HG02571 (cell line): ENCODE results near the gene BSN.
"Not testable (repeated sequence)": the region's sequence is repeated elsewhere in the genome, so short reads cannot be mapped to it uniquely, and the experiment has no call there.

Experiments
- ATAC-seq: cut with Tn5 transposase; IDR thresholded peaks from one replicate; pipeline ENCODE4 v1.9.1; 2021; ENCODE audit warnings: mild to moderate bottlenecking, moderate library complexity; ENCODE audit not compliant: unreplicated experiment

The BSN gene

DNA sequence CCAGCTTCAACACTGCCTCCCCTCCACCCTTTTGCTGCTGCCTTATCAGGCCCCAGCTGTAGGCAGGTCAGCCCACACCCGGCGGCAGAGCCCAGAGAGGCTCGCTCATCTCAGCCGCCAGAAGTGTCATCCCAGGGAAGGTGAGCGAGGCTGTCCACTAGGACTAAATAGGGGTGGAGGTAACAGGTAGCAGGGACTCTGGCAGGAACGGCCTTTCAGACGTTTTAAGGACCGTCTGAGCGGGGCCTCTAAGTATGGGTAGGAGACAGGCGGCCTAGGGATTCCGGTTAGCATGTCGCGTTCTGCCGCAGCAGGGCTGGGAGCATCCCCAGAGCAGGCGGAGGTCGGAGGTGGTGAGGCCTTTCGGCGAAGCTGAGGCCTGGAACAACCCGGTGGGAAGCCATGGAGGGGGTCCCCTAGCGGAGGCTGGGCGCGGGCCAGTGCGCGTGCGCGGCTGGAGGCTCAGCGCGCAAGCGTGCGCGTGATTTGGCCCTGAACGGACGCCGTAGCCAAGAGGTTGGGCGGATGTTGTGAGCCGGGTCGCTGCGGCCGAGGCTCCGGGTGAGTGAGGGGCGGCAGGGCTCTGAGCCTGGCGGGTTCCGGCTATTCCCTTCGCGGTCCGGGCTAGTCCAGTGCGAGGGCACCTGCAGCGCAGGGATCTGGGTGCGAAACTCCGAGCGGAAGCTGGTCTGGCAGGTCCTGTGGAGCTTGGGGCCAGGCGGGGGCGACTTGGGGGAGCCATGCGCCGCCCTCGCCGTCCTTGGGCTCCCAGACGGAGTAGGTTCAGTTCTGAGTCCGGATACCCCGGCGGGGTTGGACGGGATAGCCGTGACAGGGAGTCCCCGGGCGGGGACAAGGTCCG is 135.0 kb downstream of the BSN start, which contains the start of the genes MST1 and RNF123:
MST1 (minus strand) TSS at position 429 of the 862 bp plus-strand sequence. CDS start 783 bp downstream, outside the sequence.
RNF123 (plus strand) TSS at position 512 of the 862 bp plus-strand sequence. CDS start 1,609 bp downstream, outside the sequence.
- ATAC-seq: peak; percentile 62

DNA sequence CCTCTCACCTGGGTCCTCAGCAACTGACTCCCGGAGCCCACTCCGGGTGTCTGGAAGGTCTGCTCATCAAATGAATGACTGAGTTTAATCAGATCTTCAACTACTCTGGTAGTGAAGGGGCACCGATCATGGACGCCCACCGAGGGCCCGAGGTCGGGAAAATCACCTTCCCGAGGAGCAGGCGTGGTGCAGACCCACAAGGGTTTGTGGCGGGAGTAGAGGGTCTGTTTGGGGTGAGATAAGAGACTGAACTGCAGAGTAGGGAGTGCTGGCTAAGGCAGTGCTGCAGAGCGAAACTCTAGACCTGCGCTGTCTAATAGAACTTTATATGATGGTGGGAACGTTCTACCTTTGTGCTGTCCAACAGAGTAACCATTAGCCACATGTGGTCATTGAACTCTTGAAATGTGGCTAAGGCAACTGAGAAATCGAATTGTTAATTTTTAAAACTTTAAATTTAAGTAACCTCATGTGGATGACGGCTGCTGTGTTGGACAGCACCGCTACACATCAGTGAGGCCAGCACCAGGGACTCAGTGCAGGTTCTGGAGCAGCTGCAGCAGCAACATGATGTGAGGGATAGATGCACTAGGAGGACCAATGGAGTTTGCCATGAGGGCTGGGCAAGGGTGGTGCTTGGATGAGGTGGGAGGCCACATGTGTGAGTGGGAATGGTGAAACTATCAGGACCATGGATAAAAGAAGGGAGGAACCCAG is 135.8 kb downstream of the BSN start:
- ATAC-seq: not testable (repeated sequence)

DNA sequence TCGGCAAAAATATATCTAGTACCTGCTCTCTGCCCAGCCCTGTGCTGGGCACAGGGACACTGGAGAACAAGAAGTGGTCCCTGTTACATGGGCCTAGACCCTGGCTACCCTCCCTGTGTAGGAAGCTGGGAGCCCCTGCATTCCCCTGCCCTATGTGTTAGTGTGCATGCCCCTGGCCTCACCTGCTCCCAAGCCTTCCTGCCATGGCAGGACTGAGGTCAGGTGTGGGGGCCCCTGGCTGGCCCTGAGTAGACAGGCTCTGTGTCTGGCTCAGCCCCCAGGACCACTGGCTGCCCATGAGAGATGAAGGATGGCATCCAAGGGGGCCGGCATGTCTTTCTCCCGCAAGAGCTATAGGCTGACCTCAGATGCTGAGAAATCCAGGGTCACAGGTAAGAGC is 136.6 kb downstream of the BSN start:
- not testable (repeated sequence) for ATAC-seq

DNA sequence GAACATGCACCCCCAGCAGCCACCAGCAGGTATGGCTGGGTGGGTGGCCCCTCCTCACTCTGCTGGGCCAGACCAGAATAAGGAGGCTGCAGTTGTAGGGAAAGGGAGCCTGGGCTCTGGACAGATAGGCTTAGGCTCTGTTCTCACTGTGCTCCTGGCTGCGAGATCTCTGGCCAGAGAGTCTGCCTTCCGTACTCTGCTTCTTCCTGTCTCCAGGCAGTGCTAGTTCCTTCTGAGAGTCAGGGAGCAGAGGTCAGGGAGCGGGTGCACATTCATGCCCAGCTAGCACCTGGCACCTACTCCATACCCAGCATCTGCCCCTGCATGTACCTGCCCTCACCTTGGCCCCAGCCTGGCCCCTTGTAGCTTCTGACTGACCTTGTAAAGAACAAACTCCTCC is 137.2 kb downstream of the BSN start:
- ATAC-seq: not testable (repeated sequence)

DNA sequence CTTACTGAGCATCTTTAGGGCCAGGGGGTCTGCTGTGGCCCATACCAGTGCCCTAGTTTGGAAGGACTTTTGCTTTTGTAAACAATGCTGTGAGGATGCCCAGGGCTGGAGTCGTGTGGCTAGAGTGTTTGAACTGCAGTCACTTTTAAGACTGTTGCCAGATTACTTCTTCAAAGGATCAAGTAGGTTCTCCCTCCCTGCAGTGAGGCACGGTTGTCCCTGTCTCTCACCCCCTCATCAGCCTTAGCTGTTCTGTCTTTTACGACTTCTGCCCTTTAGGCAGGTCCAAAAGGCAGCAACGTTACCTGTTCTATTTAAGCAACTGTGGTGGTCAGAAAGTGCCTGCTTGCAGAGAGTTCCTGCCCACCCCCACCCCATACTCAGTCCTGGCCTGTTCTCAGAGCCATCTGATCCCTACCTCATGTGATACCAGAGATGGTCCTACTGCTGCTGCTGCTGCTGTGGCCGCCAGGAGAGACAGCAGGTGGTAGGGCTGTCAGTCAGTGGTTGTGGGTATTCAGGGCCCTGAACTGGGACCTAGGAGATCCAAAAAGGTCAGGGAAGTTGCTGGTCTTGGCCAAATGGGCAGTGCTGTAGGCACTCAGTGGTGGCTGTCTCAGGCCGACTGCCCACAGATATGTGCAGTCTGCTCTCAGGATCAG is 140.3 kb downstream of the BSN start:
- not testable (repeated sequence) for ATAC-seq

DNA sequence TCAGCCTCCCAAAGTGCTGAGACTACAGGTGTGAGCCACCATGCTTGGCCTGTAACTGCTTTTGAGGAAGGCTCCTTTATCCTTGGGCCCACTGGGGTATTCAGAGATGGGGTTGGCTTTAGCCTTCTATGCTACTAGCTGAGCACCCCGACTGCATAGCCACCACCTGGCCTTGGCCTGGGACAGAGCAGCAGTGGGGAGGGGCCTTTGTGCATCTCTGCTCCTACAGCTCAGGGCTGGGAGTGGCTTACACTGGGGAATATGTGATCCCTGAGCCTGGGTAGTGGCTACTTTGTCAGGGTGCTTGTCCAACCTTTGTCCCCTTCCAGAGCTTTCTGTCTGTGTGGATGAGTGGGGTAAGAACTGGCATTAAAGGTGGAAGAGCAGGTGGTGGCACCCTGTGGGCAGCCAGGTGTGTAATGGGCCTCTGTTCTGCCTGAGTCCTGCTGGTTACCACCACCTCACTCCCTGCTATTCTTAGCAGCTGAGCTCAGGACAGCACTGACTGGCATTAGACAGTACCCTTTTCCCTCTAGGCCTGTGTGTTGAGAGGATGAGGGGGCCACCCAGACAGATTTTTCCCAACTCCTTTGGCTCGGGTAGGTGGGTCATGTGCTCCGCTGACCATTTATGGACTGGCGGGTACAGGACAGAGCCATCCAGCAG is 141.2 kb downstream of the BSN start:
- not testable (repeated sequence) for ATAC-seq

DNA sequence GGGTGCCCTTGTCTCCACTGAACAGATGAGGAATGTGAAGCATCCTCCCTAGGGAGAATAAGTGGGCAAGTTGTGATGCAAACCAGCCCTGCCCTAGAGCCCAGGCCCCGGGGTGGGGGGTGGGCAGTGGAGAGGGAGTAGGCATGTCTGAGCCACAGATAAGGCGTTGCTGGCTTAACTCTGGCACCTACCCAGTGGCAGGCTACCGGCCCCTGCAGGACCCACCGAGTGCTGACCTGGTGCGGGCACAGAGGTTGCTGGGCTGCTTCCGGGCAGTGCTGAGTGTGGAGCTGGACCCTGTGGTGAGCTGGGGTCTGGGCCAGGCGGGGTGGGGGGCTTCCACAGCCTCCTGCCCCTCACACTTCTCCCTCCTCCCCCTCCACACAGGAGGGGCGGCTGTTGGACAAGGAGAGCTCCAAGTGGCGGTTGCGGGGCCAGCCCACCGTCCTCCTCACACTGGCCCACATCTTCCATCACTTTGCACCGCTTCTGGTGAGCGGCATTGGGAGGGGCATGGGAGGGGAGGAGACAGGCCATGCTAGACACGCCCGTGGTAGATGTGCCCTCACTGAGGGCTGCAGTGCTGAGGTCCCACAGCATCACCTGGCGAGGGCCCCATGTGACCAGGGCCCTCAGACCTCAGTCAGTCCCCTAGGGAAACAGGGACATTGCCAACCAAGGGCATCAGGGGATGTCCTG is 145.2 kb downstream of the BSN start:
- no peak for ATAC-seq

DNA sequence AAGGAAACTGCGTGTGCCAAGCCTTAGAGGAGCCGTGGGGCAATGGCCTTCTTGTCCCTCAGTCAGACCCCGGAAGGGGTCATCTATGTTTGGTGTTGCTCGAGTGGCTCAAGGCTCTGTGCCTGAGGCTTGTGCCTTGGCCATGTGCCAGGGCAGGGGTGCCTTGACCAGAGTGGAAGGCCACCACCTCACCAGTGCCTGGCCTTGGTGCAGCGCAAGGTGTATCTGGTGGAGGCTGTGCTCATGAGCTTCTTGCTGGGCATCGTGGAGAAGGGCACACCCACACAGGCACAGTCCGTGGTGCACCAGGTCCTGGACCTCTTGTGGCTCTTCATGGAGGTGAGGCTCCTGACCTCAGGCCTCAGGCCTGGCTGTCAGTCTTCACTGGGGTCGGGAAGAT is 145.7 kb downstream of the BSN start:
- ATAC-seq: no peak

DNA sequence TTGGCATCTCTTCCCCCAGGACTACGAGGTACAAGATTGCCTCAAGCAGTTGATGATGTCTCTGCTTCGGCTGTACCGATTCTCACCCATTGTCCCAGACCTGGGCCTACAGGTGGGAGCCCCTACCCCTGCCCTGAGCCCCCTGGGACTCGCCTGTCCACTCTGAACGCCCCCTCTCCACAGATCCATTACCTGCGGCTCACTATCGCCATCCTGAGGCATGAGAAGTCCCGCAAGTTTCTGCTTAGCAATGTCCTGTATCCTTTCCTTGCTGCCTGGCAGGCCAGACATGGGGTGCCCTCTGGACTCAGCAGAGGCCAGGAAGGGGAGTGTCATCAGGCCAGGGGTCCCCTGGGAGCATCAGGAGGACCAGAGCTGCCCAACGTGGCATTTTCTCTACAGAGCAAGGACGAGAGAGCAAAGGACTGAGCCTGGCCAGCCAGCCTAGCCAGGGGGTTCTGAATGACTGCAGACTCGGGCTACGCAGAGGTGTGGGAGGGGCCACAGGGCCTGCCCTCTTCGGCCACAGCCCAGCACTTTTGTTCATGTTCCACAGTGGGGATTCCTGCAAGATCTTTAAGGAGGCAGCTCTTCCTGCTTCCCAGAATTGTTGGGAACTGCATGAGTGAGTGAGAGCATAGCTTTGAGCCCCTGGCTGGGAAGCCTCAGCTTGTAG is 146.3 kb downstream of the BSN start:
- ATAC-seq: no peak

DNA sequence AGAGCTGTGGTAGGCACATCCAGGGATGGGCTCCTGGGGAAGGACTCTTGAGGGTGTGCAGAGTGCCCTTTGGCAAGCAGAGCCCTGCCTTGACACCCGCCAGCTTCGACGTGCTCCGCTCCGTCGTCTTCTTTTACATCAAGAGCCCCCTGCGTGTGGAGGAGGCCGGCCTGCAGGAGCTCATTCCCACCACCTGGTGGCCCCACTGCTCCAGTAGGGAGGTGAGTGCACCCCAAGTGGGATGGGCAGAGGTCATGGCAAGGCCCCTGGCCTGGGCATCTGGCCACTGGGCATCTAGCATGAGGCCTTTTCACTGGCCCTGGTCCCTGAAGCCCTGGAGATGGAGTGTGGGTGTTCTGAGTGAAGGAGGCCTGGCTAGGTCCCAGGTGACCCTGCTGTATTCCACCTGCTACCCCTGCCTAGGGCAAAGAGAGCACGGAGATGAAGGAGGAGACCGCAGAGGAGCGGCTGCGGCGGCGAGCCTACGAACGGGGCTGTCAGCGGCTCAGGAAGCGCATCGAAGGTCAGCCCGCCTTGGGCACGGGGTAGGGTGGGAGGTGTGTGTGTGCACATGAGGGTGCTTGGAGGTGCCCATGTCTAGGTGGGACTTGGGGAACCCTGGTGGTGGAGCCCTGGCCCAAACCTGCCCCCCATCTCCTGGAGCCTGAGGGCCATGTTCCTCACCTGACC is 147.3 kb downstream of the BSN start:
- no peak for ATAC-seq

DNA sequence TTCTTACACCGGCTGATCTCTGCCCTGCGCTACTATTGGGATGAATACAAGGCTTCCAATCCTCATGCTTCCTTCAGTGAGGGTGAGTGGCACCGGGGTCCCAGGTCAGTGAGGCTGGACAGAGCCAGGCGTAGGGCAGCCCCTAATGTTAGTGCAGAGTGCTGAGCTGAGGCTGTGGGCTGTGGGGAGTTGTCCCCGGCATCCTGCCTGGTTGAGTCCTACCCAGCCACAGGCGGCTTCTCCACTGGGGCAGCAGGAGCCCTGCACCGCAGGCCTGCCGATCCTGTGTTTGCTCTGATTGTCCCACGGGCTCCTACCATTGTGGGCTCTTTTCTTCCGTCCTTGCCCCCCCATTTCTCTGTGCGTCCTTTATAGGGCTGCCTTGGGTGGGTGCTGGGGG is 148.4 kb downstream of the BSN start:
- no peak for ATAC-seq

DNA sequence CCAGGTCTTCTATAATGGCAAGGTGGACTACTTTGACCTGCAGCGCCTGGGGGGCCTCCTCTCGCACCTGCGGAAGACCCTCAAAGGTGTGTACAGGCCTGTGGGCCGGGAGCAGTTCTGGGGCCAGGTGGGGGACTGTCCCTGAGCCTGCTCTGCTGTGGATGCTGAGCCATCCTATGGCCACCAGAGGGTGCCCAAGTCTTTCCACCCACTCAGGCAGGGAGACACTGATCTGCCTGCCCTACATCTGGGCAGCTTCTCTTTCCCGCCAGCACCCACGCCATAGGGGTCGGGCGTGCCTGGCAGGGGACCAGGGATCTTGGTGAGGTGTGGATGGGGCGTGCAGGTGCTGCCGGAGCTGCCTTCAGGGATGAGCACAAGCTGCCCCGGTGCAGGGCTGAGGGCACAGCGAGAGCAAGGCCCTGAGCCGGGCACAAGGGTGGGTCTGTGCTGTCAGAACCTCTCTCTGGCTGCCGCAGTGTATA is 149.2 kb downstream of the BSN start:
- ATAC-seq: no peak

DNA sequence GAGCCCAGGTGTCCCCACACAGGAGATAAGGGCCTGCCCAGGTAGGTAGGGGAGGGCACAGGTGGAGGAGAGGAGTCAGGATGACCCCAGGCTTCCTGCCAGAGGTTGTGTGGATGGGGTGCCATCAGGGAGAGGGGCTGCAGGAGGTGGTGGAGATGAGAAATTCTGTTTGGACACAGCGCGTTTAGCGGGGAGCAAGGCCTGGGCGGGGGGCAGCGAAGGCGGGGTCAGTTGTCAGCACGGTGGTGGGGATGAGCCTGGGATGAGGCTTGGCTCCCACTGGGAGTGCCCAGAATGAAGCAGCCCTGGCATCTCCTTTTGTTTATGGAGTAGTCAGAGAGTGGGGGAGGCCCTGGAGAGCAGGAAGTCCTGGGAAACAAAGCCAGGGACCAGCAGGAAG is 149.7 kb downstream of the BSN start:
- ATAC-seq: no peak

DNA sequence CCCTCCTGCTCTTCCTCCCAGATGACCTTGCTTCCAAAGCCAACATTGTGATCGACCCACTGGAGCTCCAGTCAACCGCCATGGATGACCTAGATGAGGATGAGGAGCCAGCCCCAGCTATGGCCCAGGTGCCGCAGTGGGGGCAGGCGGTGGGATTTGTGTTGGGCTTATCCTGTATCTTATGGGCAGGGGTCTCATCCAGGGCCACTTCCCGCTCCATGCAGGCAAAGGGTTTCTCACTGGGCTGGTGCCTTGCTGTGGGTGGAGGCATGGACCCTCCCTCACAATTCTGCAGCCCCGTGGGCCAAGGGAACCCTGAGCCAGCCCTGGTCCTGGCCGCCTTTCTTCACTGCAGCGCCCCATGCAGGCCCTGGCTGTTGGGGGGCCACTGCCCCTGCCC is 150.4 kb downstream of the BSN start:
- ATAC-seq: no peak

DNA sequence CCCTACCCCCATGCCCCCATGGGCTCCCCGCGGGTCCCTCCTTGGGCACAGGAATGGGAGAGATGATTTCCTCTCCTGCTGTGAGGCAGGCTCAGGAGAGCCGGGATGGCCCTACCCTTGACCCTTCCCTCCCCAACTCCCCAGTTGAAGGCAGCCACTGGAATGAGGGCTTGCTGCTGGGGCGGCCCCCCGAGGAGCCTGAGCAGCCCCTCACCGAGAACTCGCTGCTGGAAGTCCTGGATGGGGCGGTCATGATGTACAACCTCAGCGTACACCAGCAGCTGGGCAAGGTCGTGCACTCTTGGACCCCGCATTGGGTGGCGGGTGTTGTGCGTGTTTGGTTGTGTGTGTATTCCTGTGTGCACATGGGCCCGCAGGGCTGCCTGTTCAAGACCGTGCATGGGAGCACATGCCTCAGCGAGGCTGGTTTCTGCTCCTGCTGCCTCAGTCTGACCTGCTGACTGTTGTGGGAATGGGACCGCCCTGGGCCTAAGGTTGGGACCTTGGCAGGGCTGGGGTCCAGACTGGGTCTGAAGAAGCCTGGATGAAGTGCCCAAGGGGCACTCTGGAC is 151.2 kb downstream of the BSN start:
- ATAC-seq: no peak

DNA sequence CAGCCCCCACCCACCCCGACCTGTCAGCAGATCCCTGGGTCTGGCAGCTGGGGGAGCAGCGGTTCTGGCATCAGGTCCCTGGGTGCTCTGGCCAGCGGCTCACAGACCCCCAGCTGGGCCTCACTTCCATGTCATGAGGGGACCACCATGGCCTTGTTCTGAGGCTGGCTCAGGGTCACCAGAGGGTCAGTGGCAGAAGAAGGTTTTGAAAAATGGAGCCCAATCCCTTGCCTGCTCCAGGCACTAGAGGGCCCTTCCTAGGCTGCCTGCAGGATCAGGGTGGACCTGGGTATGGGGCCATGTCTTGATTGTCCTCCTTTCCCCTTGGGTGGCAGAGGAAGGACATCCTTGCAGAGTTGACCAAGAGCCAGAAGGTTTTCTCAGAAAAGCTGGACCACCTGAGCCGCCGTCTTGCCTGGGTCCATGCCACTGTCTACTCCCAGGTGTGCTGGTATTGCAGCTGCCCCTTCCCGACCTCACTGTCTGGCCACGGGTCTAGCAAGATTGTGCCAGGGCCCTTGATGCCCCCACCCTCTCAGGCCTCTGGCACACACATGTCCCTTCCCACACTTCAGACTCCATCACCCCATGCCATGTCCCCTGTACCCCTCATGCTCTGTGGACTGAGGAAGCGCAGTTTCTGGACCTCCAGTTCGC is 152.3 kb downstream of the BSN start:
- no peak for ATAC-seq

DNA sequence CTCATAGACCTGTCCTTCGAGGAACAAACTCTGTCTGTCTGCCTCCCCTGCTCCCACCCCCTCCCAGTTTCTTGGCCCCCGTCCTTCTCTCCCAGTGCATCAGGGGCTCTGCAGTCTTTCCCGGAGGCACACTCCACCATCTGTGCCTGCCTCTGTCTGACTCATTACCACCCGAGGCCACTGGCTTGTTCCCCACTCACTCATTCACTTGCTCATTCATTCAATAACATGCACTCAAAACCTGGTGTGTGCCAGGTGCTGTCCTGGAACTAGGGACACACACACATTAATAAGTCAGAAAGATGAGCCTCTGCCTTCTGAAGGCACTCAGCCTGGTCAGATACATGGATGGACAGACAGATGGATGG is 152.8 kb downstream of the BSN start:
- ATAC-seq: no peak

DNA sequence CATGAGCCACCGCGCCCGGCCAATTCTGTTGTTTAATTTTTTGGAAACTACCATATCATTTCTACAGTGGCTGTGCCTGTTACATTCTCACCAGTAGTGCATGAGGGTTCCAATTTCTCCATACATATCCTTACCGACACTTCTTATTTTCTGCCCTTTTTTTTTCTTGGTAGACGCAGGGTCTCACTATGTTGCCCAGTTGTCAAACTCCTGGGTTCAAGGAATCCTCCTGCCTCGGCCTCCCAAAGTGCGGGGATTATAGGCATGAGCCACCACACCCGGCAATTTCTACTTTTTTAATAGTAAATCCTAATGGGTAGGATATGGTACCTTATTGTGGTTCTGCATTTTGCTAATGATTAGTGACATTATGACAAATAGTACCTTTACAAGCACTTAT is 155.6 kb downstream of the BSN start:
- ATAC-seq: no peak
